Spleen (tissue), 7 donors: Measurements from ENCODE around the gene STX4.

Experiments
- CTCF ChIP-seq, 11 experiments: fragments of 200-600 bp in 7 of 11; fragments of 450-650 bp in 4 of 11; sonication (generic) in 4 of 11; IDR thresholded peaks in 8 of 11; conservative IDR thresholded peaks in 3 of 11; 1 replicate in 7 of 11; 2 replicates in 4 of 11; pipeline versions ENCODE4 v1.4.0 to v1.8.0; 2016 to 2021; ENCODE audit warnings: antibody characterized with exemption in 11 of 11, inconsistent platforms in 4 of 11, mild to moderate bottlenecking in 1 of 11
- POLR2A ChIP-seq, 3 donors: fragments of 450-650 bp; IDR thresholded peaks; one replicate each; pipeline ENCODE4 v1.5.1; 2017; ENCODE audit warnings: antibody characterized with exemption in 3 of 3, mild to moderate bottlenecking in 1 of 3
- POLR2AphosphoS5 ChIP-seq, 3 donors: sonication (generic); formaldehyde crosslinking; IDR thresholded peaks; one replicate each; pipeline ENCODE4 v1.5.1; 2017; ENCODE audit warnings: antibody characterized with exemption in 3 of 3
- donor health status: DM: no; HTN: no; CAD: no; lungs with moderate emphysema.
- donor health status: DM: no; HTN: no; CAD: no.
- donor health status: DM: no; HTN: no; CAD: no.

GRCh38 chr16:31009120-31009519, 24.2 kb upstream of the STX4 start:
- TF ChIP-seq POLR2AphosphoS5 (IDR thresholded peaks at IDR 0.05) (no peak), POLR2A (IDR thresholded peaks at IDR 0.05) (no peak), CTCF (IDR thresholded peaks at IDR 0.05 in 8 of 11, conservative IDR thresholded peaks at IDR 0.05 in 3 of 11) (no peak)
